A549 (cell line): ENCODE measurements around the gene CNTNAP5.

Experiments used
- EP300 ChIP-seq, 2 experiments: fragments of >200 bp; sonication (Bioruptor Twin); formaldehyde crosslinking; IDR thresholded peaks; 2 replicates in 1 of 2; 3 replicates in 1 of 2; pipeline ENCODE4 v1.6.1; 2016 to 2017
- ZSCAN20 ChIP-seq: fragments of 250-450 bp; sonication (Bioruptor Pico); IDR thresholded peaks from 2 replicates; pipeline ENCODE4 v1.8.0; 2022; ENCODE audit warnings: mild to moderate bottlenecking, moderate library complexity
- TF ChIP-seq, protein P1 (sequence below): fragments of >200 bp; sonication (Bioruptor Twin); formaldehyde crosslinking; IDR thresholded peaks from 3 replicates; pipeline ENCODE4 v1.5.1; 2016

DNA sequence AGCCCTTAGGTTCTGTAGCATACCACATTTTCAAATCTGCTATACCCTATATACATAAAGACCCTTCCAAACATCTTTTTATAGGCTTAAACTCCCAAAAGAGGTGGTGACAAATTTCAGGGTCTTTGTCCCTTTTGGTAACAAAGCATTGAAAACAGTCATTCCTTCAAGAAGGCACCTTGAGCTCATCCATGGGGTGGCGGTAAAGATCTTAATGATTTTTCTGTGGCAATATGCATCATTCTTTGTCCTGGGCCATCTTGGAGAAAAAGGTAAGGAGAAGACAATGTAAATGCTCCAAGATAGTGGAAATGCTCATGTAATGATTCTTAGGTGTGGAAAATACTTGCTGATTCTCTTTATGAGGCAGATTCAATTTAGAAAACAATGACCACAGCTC lies 890.5 kb downstream of the CNTNAP5 start:
- TF ChIP-seq, protein P1, sequence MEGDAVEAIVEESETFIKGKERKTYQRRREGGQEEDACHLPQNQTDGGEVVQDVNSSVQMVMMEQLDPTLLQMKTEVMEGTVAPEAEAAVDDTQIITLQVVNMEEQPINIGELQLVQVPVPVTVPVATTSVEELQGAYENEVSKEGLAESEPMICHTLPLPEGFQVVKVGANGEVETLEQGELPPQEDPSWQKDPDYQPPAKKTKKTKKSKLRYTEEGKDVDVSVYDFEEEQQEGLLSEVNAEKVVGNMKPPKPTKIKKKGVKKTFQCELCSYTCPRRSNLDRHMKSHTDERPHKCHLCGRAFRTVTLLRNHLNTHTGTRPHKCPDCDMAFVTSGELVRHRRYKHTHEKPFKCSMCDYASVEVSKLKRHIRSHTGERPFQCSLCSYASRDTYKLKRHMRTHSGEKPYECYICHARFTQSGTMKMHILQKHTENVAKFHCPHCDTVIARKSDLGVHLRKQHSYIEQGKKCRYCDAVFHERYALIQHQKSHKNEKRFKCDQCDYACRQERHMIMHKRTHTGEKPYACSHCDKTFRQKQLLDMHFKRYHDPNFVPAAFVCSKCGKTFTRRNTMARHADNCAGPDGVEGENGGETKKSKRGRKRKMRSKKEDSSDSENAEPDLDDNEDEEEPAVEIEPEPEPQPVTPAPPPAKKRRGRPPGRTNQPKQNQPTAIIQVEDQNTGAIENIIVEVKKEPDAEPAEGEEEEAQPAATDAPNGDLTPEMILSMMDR = no peak
- TF ChIP-seq ZSCAN20 (CRISPR knock-in tag) = no peak
- no peak for TF ChIP-seq EP300 (IDR thresholded peaks at IDR 0.05)
